Skeletal muscle tissue (tissue), 4 donors: ENCODE results near the gene CNDP1. TPM values are rescaled to one million over a fixed set of nuclear protein-coding genes. Genes with fewer than 3 reads are reported as not detected.

Experiments
- H3K27ac ChIP-seq: one replicate; pipeline ENCODE4 v1.7.0; 2013; ENCODE audit warnings: mild to moderate bottlenecking, low read depth, low read length, inconsistent platforms
- H3K27me3 ChIP-seq, 3 donors: one replicate each; pipeline ENCODE4 v1.7.0; 2013; ENCODE audit warnings: low read length in 3 of 3; ENCODE audit not compliant: control insufficient read depth in 3 of 3, insufficient read depth in 3 of 3
- H3K36me3 ChIP-seq, 3 donors: one replicate each; pipeline ENCODE4 v1.7.0; 2013; ENCODE audit warnings: low read length in 3 of 3; ENCODE audit not compliant: control insufficient read depth in 3 of 3, insufficient read depth in 3 of 3
- H3K4me1 ChIP-seq, 3 donors: one replicate each; pipeline ENCODE4 v1.7.0; 2013; ENCODE audit warnings: low read length in 3 of 3, mild to moderate bottlenecking in 3 of 3; ENCODE audit not compliant: control insufficient read depth in 3 of 3, insufficient read depth in 3 of 3
- H3K4me3 ChIP-seq, 3 donors: one replicate each; pipeline ENCODE4 v1.7.0; 2013; ENCODE audit warnings: low read length in 3 of 3
- H3K9ac ChIP-seq, 3 donors: one replicate each; pipeline ENCODE4 v1.7.0; 2013; ENCODE audit warnings: low read length in 3 of 3, mild to moderate bottlenecking in 3 of 3, moderate library complexity in 2 of 3, low read depth in 1 of 3
- H3K9me3 ChIP-seq, 3 donors: one replicate each; pipeline ENCODE4 v1.7.0; 2013; ENCODE audit warnings: low read length in 3 of 3; ENCODE audit not compliant: control insufficient read depth in 3 of 3
- total RNA-seq: library from RNA; depleted of rRNA; stranded (reverse); fragments of >200 nt; gene quantifications from one replicate; pipeline ENCODE4 v1.2.3, GENCODE V29; 2014
- donor health status: Osteomylitis.

The CNDP1 gene
- total RNA-seq, 1 donor from 2014 or later = not detected

DNA sequence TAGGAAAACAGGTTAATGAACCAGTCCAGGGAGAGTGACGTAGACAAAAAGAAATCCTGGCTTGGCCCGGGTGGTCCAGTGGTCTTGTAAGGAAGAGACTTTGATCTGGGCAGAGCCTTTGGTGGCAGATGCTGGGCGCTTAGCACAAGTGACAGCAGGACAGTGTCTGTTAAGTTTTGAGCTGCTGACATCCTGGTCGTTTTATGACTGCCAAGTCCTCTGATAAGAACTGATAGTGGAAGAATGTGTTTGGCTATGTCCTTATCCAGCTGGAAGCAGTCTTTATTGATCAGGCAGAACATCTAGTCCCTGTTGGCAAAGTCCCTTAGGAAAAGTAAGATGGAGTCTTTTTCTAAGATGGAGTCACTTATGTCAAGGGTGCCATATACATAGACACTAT is 36.0 kb downstream of the CNDP1 start:
- H3K9me3 ChIP-seq = no peaks in the 10 kb centered on the region
- no peaks in the 10 kb centered on the region for H3K36me3 ChIP-seq
- peaks cover 4 to 12% (median 5%) of the 10 kb centered on the region in 3 donors for H3K27me3 ChIP-seq
- no peak overlapping the region for H3K9ac ChIP-seq
- H3K4me1 ChIP-seq = no peaks in the 10 kb centered on the region
- no peak overlapping the region for H3K27ac ChIP-seq
- H3K4me3 ChIP-seq = no peak overlapping the region

DNA sequence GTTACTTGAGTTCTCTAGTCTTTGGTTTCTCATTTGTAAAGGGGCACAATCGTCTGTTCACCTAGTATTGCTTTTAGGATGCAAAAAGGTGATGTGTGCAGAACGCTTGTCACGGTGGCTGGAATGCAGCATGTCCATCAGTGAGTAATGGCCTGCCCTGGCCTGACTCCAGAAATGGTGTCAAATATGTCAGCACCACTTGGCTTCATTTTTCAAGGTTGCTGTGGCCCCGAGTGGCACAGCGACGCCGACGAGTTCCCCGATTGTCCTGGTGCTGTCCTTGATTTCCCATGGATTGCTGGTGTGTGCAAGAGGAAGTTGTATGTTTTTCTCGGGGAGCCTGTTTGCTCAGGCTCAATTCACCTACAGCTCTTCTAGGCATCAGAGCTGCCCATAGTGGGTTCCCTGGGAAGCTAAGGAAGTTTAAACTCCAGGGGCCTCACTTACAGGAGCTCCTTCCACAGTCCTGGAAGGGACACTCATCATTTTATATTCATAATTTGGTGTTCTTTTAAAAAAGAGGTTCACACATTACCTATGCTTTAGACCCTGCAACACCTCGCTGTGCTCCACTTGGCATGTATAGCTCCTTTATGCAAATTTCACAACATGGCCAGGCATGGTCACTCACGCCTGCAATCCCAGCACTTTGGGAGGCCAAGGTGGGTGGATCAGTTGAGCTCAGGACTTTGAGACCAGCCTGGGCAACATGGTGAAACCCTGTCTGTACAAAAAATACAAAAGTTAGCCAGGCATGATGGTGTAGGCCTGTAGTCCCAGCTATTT is 37.8 kb downstream of the CNDP1 start:
- no peak overlapping the region for H3K27ac ChIP-seq
- no peaks in the 10 kb centered on the region for H3K36me3 ChIP-seq

DNA sequence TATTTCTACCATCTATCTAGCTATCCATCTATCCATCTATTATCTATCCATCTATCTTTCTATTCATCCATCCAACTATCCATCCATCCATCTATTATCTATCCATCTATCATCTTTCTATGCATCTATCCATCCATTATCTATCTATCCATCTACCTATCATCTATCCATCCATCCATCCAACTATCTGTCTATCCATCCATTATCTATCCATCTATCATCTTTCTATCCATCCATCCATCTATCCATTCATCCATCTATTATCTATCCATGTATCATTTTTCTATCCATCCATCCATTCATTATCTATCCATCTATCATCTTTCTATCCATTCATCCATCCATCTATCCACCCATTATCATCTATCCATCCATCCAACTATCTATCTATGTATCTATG is 38.8 kb downstream of the CNDP1 start:
- Histone ChIP-seq H3K4me1 (no peaks in the 10 kb centered on the region), H3K9me3 (no peaks in the 10 kb centered on the region), H3K27ac (no peak overlapping the region), H3K27me3 (peaks cover 2 to 9% (median 6%) of the 10 kb centered on the region in 3 donors), H3K9ac (no peak overlapping the region), H3K36me3 (no peaks in the 10 kb centered on the region), H3K4me3 (no peak overlapping the region)

More for the DNA sequence above, 37.8 kb downstream of the CNDP1 start:
- Histone ChIP-seq H3K4me3 (no peak overlapping the region), H3K9me3 (no peaks in the 10 kb centered on the region), H3K4me1 (no peaks in the 10 kb centered on the region), H3K9ac (no peak overlapping the region), H3K27me3 (peaks cover 4 to 12% (median 9%) of the 10 kb centered on the region in 3 donors)

DNA sequence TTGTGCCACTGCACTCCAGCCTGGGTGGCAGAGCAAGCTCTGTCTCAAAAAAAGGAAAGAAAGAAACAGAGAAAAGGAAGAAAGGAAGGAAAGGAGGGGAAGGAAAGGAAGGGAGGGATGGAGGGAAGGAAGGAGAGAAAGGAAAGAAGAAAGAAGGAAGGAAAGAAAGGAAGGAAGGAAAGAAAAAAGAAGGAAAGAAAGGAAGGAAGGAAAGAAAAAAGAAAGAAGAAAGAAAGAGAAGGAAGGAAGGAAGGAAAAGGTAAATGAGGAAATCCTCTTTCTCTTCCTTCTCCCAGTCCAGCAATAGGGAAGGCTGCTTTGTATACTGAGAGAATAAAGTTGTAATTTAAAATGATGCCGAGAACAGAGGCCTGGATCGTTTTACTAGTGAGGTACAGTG is 40.6 kb downstream of the CNDP1 start:
- H3K9ac ChIP-seq = no peak overlapping the region
- no peaks in the 10 kb centered on the region for H3K4me1 ChIP-seq
- H3K4me3 ChIP-seq = no peak overlapping the region
- no peak overlapping the region for H3K27ac ChIP-seq
- peaks cover 3 to 6% (median 3%) of the 10 kb centered on the region in 3 donors for H3K27me3 ChIP-seq
- H3K9me3 ChIP-seq = no peaks in the 10 kb centered on the region
- H3K36me3 ChIP-seq = no peaks in the 10 kb centered on the region

DNA sequence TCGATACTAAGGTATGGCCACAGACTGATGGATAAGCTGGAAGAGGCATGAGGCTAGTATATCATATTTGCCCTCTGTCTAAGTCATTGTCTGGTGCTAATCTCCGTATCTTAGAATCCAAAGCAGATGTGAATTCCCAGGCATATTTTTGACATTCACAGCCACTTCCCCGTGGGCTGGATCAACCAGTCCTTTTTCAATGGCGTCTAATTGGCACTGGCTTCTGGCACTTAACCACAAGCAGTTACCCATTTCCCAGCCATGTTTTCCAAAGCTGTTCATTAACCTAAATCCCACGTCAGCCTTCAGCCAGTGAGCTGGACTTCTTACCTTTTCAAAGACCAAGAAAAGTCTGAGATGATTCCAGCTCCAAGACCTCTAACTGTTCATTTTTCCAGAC is 42.7 kb downstream of the CNDP1 start:
- Histone ChIP-seq H3K36me3 (no peaks in the 10 kb centered on the region), H3K9me3 (no peaks in the 10 kb centered on the region), H3K27ac (no peak overlapping the region), H3K9ac (no peak overlapping the region), H3K4me3 (no peak overlapping the region), H3K27me3 (peaks cover 3 to 11% (median 6%) of the 10 kb centered on the region in 3 donors), H3K4me1 (peaks cover 0 to 7% (median 0%) of the 10 kb centered on the region in 3 donors)

DNA sequence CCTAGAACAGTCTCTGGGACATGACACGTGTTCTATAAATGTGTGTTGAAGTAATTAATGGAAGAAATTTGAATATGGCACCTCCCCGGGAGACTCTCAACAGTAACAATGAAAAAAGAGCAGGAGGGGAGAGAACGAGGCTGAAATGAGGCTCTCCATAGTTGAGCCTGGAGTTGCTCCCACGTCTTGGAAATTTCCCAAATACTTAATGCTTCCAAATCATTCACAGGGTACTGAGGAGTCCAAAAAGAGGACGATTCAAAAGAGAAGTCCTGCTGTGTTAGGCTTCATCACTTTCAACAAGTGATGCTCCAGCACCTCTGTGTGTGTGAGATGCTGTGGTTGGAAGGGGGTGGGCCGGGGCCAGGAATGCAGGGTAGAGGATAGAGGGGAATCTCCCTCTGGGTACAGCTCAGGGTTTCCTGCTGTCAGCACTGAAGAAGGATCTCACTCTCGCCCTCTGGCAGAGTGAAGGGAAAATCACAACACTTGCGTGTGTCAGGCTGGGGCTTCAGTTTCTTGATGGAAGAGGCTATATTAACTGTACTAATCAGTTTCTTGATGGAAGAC is 45.3 kb downstream of the CNDP1 start:
- peaks cover 0 to 7% (median 0%) of the 10 kb centered on the region in 3 donors for H3K4me1 ChIP-seq
- no peaks in the 10 kb centered on the region for H3K36me3 ChIP-seq
- peaks cover 3 to 11% (median 4%) of the 10 kb centered on the region in 3 donors for H3K27me3 ChIP-seq

DNA sequence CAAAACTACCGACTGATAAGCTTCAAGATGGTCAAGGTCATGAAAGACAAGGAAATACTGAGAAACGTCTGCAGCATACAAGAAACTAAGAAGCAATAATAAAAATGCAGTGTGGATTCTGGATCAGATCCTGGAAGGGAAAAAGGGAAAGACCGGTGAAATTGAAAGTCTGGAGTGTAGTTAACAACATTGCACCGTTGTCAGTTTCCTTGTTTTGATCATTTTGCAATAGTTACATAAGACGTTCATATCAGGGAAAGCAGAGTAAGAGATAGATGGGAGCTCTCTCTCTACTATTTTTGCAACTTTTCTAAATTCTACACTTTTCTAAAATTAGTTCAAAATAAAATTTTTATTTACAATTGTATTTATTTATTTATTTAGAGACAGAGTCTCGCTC is 48.3 kb downstream of the CNDP1 start:
- no peak overlapping the region for H3K4me3 ChIP-seq
- H3K9me3 ChIP-seq = no peaks in the 10 kb centered on the region
- H3K27ac ChIP-seq = no peak overlapping the region
- no peaks in the 10 kb centered on the region for H3K36me3 ChIP-seq
- no peak overlapping the region for H3K9ac ChIP-seq
- H3K4me1 ChIP-seq = peaks cover 0 to 7% (median 0%) of the 10 kb centered on the region in 3 donors
- peaks cover 3 to 23% (median 5%) of the 10 kb centered on the region in 3 donors for H3K27me3 ChIP-seq

More for the DNA sequence above, 45.3 kb downstream of the CNDP1 start:
- H3K9me3 ChIP-seq = no peaks in the 10 kb centered on the region
- H3K9ac ChIP-seq = no peak overlapping the region
- no peak overlapping the region for H3K27ac ChIP-seq
- no peak overlapping the region for H3K4me3 ChIP-seq

DNA sequence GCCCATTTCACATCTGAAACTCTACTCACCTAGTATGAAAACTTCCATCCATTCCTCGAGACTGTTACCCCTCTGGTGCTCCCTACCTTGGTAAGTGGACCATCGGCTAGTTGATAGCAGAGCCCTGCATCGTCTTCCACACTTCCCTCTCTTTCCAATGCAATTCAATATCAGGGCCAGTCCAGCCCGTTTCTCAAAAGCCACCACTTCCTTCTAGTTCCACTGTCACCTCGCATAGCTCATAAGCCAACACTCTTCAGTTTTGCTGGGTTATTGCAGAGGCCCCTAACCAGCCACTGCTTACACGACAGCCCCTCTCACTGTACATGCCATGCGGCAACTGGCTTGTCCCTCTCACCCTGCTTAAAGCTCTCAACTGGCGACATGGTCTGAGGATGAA is 53.1 kb downstream of the CNDP1 start:
- Histone ChIP-seq H3K9me3 (no peaks in the 10 kb centered on the region), H3K27ac (no peak overlapping the region), H3K27me3 (peaks cover 0 to 13% (median 5%) of the 10 kb centered on the region in 3 donors), H3K36me3 (no peaks in the 10 kb centered on the region), H3K4me3 (no peak overlapping the region), H3K9ac (no peak overlapping the region), H3K4me1 (no peaks in the 10 kb centered on the region)

DNA sequence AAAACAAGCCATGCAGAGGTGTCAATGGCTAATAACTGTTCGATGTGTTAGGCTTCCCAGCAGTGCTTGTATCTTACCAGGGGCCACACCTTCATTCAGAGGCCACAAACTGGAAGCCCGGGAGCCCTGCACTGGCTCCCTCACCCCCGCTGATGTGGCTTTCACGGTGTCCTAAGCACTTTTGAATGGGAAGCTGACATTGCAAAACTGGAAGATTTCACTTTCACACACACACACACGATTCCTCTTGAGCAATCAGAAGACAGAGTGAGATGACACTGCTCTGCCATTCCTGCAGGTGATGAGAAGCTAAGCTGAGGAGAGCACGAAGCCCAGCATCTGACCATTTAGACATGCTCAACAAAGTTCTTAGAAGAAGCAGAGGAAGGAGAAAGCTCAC is 54.7 kb downstream of the CNDP1 start:
- no peaks in the 10 kb centered on the region for H3K4me1 ChIP-seq
- H3K4me3 ChIP-seq = no peak overlapping the region
- no peak overlapping the region for H3K27ac ChIP-seq
- H3K9ac ChIP-seq = no peak overlapping the region
- H3K9me3 ChIP-seq = no peaks in the 10 kb centered on the region
- H3K27me3 ChIP-seq = peaks cover 0 to 13% (median 5%) of the 10 kb centered on the region in 3 donors
- H3K36me3 ChIP-seq = peaks cover 0 to 9% (median 7%) of the 10 kb centered on the region in 3 donors

DNA sequence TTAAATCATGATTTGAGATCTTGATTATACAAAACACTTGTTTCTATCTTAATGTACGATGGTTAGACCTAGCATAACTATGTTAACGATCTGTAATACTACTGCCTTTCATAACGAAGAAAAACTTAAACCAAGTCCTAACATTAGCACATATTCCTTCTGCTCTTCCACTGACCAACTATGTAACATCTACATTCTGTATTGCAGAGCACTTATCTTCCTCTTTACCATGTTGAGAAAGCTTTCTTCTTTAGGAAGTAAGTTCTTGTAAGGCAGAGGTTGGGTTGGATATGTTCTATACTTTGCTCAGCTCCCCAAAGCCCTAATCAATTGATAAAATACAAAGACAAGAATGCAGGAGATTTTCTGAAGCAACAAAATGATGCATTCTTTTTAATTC is 55.5 kb downstream of the CNDP1 start:
- Histone ChIP-seq H3K9me3 (no peaks in the 10 kb centered on the region), H3K9ac (no peak overlapping the region), H3K27ac (no peak overlapping the region), H3K36me3 (peaks cover 0 to 9% (median 7%) of the 10 kb centered on the region in 3 donors), H3K4me1 (peaks cover under 1 to 2% (median 2%) of the 10 kb centered on the region in 3 donors), H3K4me3 (no peak overlapping the region), H3K27me3 (peaks cover 0 to 13% (median 3%) of the 10 kb centered on the region in 3 donors)
